GM12891 (cell line): ENCODE results near the gene PPCS.

ENCODE experiments used
- POLR2A ChIP-seq: IDR thresholded peaks from 2 replicates; pipeline ENCODE4 v1.6.1; 2011; ENCODE audit warnings: low read depth, low read length, control low read depth
- POLR2AphosphoS5 ChIP-seq: IDR thresholded peaks from 2 replicates; pipeline ENCODE4 v1.6.1; 2011; ENCODE audit warnings: low read depth, low read length, control low read depth
- SPI1 ChIP-seq: IDR thresholded peaks from 2 replicates; pipeline ENCODE4 v1.6.1; 2011; ENCODE audit warnings: low read depth, low read length, control low read depth
- TAF1 ChIP-seq: IDR thresholded peaks from 2 replicates; pipeline ENCODE4 v1.6.1; 2011; ENCODE audit warnings: low read depth, low read length, control low read depth

GRCh38 chr1:42480921-42481320 lies 24.6 kb downstream of the PPCS start:
- TF ChIP-seq SPI1 (no peak), POLR2A (no peak), POLR2AphosphoS5 (no peak), TAF1 (no peak)
